HG03095 (cell line): ENCODE measurements around the gene SHCBP1L.

Source experiments
- ATAC-seq: cut with Tn5 transposase; IDR thresholded peaks from one replicate; pipeline ENCODE4 v1.9.1; 2021; ENCODE audit warnings: moderate library complexity; ENCODE audit not compliant: unreplicated experiment

Gene SHCBP1L

GRCh38 chr1:182952677-182953444 lies at the start of gene SHCBP1L:
SHCBP1L (minus strand) TSS chr1:182953166; CDS start chr1:182953133, 33 bp downstream.
- no peak for ATAC-seq

DNA sequence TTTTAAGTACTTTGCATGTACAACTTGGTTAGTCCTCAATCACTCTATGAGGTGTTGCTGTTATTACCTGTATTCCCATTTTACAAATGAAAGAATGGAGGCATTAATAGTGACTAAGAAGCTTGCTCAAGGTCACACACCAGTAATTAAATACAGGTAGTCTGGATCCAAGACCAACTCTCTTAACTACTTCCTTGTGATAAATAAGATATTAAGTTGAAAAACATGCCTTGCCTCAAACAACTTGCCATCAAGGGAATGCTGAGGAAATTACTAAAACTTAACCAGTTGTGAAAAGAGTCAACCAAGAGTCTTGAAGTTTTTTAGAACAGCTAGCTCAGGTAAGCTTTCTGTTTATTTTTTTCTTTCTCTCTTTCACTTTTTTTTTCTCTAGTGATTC lies 49.3 kb upstream of the SHCBP1L start:
- ATAC-seq: no peak

GRCh38 chr1:183000167-183000962 lies 47.4 kb upstream of the SHCBP1L start:
- ATAC-seq: no peak

DNA sequence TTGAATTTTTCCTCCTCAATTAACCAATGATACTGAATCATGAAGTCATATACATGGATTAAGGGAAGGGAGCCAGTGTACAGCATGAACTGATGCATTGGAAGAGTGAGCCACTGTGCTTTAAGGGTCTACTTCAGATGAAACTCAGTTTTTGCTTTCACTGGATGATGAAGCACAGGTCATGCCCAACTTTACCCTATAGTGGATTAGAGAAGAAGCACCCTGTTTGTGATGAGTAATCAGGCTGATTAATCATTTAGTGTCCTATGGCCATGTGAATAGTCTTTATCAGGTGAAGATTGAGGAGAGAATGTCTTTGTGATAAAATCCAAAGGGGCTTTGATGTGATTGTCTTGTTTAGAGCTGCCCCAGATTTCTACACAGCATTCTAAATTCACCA lies 45.5 kb upstream of the SHCBP1L start:
- ATAC-seq: no peak

DNA sequence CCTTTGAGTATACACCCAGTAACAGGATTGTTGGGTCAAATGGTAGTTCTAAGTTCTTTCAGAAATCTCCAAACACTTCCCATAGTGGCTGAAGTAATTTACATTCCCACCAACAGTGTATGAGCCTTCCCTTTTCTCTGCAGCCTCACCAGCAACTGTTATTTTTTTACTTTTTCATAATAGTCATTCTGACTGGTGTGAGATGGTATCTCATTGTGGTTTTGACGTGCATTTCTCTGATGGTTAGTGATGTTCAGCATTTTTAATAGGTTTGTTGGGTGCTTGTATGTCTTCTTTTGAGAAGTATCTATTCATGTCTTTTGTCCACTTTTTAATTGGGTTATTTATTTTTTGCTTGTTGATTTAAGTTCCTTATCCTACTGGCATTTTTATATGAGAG lies 43.9 kb upstream of the SHCBP1L start:
- no peak for ATAC-seq

DNA sequence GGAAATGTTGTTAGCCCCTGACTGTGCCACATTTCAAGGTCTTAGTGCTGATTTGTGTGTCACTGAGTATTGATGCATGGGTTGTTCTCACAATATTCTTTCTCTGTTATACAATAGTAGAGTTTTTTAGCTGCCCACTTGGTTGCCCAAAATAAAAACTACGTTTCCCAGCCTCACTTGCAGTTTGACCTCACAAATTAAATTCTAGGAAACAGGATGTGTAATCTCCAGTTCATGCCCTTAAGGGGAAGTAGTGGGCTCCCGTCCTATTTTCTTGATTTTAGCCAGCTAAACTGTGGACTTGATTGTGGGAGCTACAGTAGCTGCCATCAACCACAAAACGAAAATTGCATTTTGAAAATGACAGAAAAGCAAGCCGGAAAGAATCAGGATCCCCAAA lies 42.9 kb upstream of the SHCBP1L start:
- no peak for ATAC-seq

DNA sequence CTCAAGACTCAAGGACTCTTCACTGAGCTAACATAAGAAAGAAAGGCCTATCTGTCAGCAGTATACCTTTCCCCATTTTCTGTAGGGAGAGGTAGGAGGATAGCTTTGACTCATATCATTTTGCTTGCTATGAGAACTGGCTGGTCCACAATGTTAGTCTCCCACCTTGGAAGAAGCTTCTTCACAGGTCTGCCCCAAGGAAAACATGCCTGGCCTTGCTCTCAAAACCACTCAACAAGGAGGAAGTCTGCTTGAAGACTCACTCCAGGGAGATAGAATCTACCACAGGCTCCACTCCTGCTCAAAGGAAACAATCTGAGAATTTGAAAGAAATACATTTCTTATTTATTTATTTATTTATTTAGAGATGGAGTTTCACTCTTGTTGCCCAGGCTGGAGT lies 40.8 kb upstream of the SHCBP1L start:
- no peak for ATAC-seq

DNA sequence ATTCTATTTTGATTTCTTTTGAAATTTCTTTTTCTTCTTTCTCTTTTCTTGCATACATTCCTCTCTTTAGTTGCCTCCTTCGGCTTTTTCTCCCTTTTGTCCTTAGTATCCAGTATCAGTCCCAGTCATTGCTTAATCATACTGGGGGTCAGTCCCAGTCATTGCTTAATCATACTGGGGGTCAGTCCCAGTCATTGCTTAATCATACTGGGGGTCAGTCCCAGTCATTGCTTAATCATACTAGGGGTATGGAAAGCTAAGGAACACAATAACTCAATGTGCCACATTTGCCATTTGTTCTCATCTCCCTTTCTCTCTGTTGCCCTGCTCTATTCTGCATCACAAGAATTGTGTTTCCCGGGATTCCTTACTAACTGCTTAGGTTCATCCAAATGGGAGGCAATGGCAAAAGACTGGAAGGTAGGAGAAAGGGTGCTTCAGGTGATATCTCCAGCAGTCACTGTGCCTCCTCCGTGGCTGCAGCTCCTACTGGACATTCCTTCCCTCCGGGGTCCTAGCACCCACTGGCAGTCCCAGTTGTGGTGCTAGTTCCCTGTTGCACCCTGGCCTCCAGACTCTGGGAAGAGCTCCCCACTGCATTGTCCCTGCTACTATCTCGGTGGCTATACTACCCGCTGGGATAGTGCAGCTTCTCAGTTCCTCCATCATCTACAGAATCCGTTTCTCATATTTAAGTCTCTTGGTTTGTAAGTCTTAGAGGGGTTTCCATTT lies 37.6 kb upstream of the SHCBP1L start:
- ATAC-seq: no peak

DNA sequence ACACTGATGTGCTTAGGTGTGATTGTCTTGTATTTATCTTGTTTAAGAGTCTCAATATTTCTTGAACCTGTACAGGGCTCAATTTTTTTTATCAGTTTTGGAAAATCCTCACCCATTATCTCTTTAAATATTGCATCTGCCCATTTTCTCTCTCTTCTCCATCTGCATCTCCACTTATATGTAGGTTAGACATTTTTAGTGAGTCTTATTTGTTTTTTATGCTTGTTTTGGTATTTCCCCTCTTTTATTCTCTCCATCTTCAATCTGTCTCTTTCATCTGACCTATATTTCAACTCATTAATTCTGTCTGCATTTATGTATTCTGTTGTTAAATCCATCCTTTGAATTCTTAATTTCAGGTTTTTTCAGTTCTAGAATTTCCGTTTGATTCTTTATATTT lies 32.9 kb upstream of the SHCBP1L start:
- ATAC-seq: no peak

DNA sequence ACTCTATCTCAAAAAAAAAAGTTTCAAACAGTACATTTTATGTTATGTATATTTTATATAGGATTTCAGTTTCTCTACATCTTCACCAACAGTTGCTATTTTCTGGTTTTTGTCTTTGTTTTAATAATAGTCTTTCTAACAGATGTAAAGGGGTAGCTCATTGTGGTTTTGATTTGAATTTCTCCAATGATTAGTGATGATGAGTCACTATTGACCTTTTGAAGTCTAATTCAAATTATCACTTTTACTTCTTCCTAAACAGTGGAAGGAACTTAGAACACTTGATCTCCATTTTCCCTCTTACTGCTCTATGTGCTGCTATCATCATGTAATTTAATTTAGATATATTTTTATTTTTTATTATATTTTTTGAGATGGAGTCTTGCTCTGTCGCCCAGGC lies 31.7 kb upstream of the SHCBP1L start:
- no peak for ATAC-seq

GRCh38 chr1:182984138-182984537 lies 31.2 kb upstream of the SHCBP1L start:
- no peak for ATAC-seq

- ATAC-seq: no peak
Observed at GRCh38 chr1:182978151-182978853, 25.3 kb upstream of the SHCBP1L start.

DNA sequence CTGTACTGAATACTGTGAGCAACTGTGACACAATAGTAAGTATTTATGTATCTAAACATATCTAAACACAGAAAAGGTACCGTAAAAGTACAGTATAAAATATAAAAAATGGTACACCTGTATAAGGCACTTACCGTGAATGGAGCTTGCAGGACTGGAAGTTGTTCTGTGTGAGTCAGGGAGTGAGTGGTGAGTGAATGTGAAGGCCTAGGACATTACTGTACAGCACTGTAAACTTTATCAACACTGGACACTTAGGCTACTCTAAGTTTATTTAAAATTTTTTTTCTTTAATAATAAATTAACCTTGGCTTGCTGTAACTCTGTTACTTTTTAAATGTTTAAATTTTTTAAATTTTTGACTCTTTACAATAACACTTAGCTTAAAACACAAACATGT lies 24.5 kb upstream of the SHCBP1L start:
- no peak for ATAC-seq

GRCh38 chr1:182974506-182975191 lies 21.7 kb upstream of the SHCBP1L start:
- no peak for ATAC-seq

DNA sequence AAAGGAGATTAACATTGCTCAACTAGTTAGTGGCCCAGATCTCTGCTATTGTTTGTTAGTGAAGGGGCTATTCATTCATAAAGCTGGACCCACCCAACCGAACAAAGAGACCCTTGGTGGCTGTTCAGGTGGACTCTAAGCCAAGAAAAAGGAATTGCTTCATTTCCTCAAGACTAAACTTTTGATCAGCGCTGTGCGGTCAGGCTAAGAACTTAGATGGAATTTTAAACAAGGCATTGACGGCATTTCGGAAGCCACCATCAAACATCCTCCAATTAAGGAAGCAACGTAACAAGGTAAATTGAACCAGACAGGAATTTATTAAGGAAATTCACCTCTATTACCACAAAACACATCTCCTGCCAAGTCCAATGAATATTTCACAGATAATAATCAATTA lies 19.9 kb upstream of the SHCBP1L start:
- no peak for ATAC-seq

DNA sequence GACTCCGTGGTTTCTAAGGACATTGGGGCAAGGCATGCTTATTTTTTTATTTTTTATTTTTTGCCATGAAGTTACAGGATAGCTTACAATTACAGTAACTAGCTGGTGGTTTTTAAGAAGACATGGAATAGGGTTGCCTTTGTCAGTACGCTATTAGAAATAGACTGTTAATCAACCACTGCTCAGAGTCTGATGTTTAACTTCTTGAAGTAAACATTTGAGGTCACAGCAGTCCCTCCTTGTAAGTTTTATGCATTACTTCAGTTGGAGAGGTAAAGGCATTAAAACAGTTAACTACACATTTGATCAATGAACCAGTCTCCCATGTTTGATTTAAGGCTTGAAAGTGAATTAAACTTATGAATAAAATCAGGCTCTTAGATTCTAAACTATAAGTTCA lies 19.3 kb upstream of the SHCBP1L start:
- no peak for ATAC-seq

- no peak for ATAC-seq
Observed at GRCh38 chr1:182971219-182971618, 18.3 kb upstream of the SHCBP1L start.

DNA sequence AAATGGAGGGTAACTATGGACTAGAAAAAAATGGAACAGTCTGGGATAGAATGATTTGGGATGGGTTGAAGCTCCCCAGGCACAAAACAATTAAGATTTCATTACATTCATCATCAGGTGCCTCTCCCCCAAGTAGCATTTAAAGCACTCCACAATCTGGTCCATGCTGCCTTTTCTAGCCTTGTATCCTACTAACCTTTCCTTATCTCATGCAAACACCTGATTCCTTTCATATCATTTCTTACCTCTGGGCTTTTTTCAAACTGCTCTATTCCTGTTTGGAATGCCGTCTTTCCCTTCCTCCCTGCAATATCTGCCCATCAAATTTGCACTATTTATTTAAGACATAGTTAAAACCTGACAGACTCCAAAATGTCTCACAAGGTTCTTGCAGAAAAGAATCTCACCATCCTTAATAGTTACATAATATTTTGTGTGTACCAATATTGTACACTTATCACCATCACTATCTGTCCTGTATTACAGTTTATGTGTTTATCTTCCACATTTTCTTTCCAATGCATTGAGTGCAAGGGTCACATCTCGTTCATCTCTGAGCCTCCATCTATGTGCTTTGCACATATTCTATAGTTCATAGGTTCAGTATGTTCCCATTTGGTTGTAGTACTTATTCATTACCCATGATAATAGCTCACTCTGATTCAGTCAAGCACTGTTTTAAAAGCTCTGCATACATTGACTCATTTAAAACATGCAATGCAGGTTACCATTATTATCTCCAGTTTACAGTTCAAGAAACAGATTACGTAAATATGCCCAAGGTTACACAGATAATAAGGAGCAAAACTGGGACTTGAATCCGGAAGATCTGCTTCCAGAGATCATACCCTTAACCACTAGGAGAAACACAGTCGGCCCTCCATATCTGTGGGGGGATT lies 16.1 kb upstream of the SHCBP1L start:
- ATAC-seq: no peak

- ATAC-seq: no peak
Observed at GRCh38 chr1:182968151-182968741, 15.3 kb upstream of the SHCBP1L start.
